Measurements from ENCODE around the gene SLC35F6.

DNA sequence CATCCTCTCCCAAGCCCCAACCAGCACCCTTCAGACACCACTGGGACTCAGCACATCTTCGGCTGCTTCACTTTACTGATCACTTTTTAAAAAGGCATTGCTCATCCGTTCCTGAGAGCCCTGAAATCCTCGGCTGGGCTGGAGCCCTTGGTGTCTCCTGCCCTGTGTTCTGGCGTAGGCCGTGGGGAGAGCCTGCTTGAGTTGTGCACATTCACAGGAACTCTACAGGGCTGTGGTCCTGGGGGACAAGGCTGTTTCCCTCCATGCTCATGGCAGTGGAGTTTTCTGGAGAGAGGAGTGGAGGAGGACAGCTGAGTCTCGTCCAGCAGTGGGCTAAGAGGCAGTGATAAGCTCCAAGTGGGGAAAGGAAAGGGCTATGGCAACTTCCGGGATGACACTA lies 37.7 kb downstream of the SLC35F6 start:
- TF ChIP-seq, protein P1, sequence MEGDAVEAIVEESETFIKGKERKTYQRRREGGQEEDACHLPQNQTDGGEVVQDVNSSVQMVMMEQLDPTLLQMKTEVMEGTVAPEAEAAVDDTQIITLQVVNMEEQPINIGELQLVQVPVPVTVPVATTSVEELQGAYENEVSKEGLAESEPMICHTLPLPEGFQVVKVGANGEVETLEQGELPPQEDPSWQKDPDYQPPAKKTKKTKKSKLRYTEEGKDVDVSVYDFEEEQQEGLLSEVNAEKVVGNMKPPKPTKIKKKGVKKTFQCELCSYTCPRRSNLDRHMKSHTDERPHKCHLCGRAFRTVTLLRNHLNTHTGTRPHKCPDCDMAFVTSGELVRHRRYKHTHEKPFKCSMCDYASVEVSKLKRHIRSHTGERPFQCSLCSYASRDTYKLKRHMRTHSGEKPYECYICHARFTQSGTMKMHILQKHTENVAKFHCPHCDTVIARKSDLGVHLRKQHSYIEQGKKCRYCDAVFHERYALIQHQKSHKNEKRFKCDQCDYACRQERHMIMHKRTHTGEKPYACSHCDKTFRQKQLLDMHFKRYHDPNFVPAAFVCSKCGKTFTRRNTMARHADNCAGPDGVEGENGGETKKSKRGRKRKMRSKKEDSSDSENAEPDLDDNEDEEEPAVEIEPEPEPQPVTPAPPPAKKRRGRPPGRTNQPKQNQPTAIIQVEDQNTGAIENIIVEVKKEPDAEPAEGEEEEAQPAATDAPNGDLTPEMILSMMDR (IDR thresholded peaks at IDR 0.05) = no peak
- TF ChIP-seq POLR2AphosphoS5 (IDR thresholded peaks at IDR 0.05) = no peak
